Naive B cell (primary cell): ENCODE measurements around the gene ZNF384. TPM values are rescaled to one million over a fixed set of nuclear protein-coding genes. Genes with fewer than 3 reads are reported as not detected.

Source experiments
- ATAC-seq, 2 donors: fragments of 150-1000 bp; cut with Tn5 transposase; 2 replicates each; pipeline ENCODE4 v1.10.0; 2021; ENCODE audit warnings: low read depth in 2 of 2, mild to moderate bottlenecking in 2 of 2, moderate library complexity in 2 of 2
- DNase-seq: peaks from one replicate; pipeline ENCODE4 v3.0.0; 2022
- H3K27ac Mint-ChIP-seq, 6 donors: one replicate each; pipeline ENCODE4 v1.8.0; 2020 to 2022; ENCODE audit warnings: mild to moderate bottlenecking in 6 of 6, mixed read lengths in 6 of 6, moderate library complexity in 5 of 6, inconsistent platforms in 2 of 6
- H3K27me3 Mint-ChIP-seq, 3 donors: one replicate each; pipeline ENCODE4 v1.8.0; 2021 to 2022; ENCODE audit warnings: mixed read lengths in 3 of 3, mild to moderate bottlenecking in 1 of 3
- H3K36me3 Mint-ChIP-seq, 2 donors: one replicate each; pipeline ENCODE4 v1.8.0; 2020 to 2022; ENCODE audit warnings: mixed read lengths in 2 of 2, inconsistent platforms in 1 of 2, mild to moderate bottlenecking in 1 of 2
- H3K4me1 Mint-ChIP-seq, 3 donors: one replicate each; pipeline ENCODE4 v1.8.0; 2020 to 2022; ENCODE audit warnings: mixed read lengths in 3 of 3, inconsistent platforms in 1 of 3, mild to moderate bottlenecking in 1 of 3, moderate library complexity in 1 of 3
- H3K4me3 Mint-ChIP-seq, 8 donors: one replicate each; pipeline ENCODE4 v1.8.0; 2020 to 2022; ENCODE audit warnings: mild to moderate bottlenecking in 8 of 8, mixed read lengths in 8 of 8, moderate library complexity in 8 of 8, inconsistent platforms in 2 of 8
- H3K9me3 Mint-ChIP-seq, 7 donors: one replicate each; pipeline ENCODE4 v1.8.0; 2020 to 2022; ENCODE audit warnings: mixed read lengths in 7 of 7, mild to moderate bottlenecking in 5 of 7, inconsistent platforms in 2 of 7, moderate library complexity in 1 of 7
- polyA plus RNA-seq, 6 donors: library from polyadenylated mRNA; unstranded; fragments of 300-500 nt; fragmentation: Illumina TruSeq; gene quantifications; one replicate each; pipeline ENCODE4 v1.2.3, GENCODE V29; 2021; ENCODE audit warnings: low read depth in 6 of 6

ZNF384 gene
- polyA plus RNA-seq, 6 donors from 2014 or later = 13.5 to 39.7 (median 23.2) TPM

DNA sequence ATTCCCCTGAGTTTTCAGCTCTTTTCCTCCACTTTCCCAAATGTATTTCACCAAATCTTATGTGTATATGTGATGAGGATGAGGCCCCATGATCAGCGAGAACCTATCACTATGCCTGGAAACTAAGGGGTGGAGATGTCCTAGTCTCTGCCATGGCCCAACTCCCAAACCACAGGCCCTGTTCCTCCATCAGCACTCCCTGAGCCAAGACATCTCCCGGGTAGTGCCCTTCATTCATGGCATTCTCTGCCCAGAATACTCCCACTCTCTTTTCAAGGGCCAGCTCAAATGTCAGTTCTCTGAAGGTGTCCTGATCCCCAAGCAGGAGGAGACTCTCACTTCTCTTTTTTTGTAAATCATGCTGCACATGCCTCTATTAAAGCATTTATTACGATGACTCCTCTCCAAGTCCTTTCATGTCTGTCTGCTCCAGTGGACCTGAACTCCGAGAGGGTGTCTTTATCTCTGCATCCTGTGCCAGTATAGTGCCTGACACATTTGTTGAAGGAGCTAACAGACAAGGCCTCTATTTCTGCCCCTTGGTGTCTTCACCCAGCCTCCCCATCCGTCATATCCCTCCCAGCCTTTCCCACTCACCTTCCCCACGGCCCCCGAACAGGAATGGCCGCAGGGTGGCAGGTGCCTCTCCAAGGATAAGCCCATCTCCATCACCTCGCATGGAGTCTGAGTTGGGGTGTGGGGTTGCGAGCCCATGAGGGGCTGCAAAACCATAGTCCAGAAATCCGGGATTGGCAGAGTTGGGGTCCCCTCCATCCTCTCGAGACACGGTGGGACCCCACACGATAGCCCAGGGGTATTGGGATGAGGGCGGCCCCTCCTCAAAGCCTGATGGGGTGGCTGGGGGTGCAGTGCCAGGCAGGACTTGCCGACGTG is 7.8 kb upstream of the ZNF384 start:
- peaks cover 67 to 74% (median 70%) of the 10 kb centered on the region in 3 donors for H3K4me1 Mint-ChIP-seq

DNA sequence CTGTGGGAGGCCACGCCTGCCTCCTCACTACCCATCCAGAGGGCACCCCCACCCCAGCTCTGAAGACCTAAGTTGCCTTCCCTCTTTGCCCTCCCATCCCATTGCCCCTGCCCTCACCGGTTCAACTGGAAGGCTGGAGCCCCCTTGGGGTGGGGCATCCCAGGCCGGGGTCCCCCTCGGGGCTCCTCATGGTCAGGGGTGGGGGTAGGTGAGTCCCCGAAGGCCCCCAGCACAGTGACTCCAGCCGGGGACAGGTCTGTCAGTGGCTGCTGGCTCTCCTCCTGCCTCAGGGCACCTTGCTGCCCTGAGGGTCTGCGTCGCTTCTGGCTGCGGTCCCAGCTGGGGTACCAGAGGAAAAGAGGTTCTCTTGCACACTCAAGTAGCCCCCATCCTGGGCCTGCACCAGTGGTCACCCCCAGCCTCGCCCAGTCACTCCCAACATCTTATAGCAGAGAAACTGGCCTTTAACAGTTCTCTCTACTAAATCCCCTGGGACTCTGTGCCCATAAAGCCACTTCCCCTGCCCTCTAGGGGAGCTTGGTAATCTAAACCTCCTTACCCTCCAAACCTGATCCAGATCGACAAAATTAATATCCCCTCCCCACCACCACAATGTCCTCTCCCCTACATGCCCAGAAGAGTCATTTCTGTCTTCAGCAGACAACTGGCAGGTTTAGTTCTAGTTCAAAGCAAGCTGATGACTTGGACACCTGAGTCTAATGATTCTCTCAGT is 6.3 kb upstream of the ZNF384 start:
- Mint-ChIP-seq H3K4me1 (peaks cover 57 to 72% (median 61%) of the 10 kb centered on the region in 3 donors), H3K27me3 (no peaks in the 10 kb centered on the region), H3K4me3 (peak overlapping the region in 5 of 8 donors; percentile 15 to 64 (median 28)), H3K27ac (peak overlapping the region in 3 of 6 donors; percentile 43 to 84 (median 67)), H3K36me3 (no peaks in the 10 kb centered on the region), H3K9me3 (no peaks in the 10 kb centered on the region)
- no peak for ATAC-seq
- no peak for DNase-seq

More for the DNA sequence above, 7.8 kb upstream of the ZNF384 start:
- peak; percentile 90 for ATAC-seq
- peaks cover 0 to 7% of the 10 kb centered on the region in 2 donors for H3K36me3 Mint-ChIP-seq
- no peaks in the 10 kb centered on the region for H3K9me3 Mint-ChIP-seq
- peak overlapping the region; percentile 29 to 88 (median 58) for H3K4me3 Mint-ChIP-seq
- H3K27ac Mint-ChIP-seq = peak overlapping the region; percentile 24 to 95 (median 82)
- peaks cover 5 to 11% (median 8%) of the 10 kb centered on the region in 3 donors for H3K27me3 Mint-ChIP-seq
- DNase-seq = peak; percentile 72

DNA sequence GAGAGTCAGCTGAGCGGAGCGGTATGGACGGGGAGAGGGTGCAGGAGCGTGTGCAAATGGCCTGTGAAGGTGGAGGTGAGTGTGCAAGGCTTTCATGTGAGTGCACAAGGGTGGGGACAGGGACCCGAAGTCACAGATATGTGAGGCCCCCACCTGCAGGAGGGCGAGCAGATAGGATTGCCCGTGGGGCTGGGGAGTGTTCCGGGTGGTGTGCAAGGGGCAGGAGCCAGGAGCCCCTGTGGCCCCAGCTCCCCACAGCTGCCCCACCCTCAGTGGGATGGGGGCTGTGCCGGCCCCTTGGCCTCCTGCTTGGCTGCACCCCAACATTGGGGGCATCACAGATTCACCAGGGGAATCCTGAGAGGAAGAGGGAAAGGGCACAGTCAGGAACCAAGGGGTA is 5.5 kb upstream of the ZNF384 start:
- DNase-seq = no peak
- ATAC-seq = no peak
- Mint-ChIP-seq H3K36me3 (no peaks in the 10 kb centered on the region), H3K4me1 (peaks cover 61 to 79% (median 65%) of the 10 kb centered on the region in 3 donors), H3K9me3 (no peaks in the 10 kb centered on the region), H3K27ac (peak overlapping the region in 3 of 6 donors; percentile 10 to 76 (median 37)), H3K4me3 (peak overlapping the region in 2 of 8 donors; percentile 28 to 30), H3K27me3 (no peaks in the 10 kb centered on the region)

DNA sequence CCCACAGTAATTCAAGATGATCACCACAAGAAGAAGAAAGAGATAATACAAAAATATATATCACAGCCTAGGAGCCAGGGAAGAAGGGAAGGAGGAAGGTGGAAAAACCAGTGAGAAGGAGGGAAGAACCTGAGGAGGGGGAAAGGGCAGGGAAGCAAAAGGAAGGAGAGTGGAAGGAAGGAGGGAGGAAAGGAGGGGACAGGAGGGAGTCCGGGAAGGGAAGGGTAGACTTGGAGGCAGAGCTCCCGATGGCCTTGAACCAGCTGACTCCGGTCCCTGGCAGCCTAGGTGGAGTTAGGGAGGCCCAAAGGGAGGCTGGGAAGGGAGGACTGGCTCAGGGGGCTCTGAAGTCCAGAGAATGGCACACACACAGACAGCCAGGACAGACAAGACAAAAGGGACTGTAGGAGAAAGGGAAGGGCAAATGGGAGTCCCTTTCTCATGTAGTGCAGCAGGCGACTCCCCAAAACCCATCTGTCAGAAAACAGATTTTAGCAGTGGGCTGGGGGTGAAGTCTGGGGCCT is 4.7 kb upstream of the ZNF384 start:
- Mint-ChIP-seq H3K4me1 (peaks cover 55 to 76% (median 58%) of the 10 kb centered on the region in 3 donors), H3K36me3 (no peaks in the 10 kb centered on the region), H3K4me3 (peak overlapping the region in 3 of 8 donors; percentile 22 to 73 (median 47)), H3K27ac (peak overlapping the region in 1 of 6 donors; percentile 64), H3K27me3 (no peaks in the 10 kb centered on the region), H3K9me3 (no peaks in the 10 kb centered on the region)
- DNase-seq (no peak), ATAC-seq (no peak)

DNA sequence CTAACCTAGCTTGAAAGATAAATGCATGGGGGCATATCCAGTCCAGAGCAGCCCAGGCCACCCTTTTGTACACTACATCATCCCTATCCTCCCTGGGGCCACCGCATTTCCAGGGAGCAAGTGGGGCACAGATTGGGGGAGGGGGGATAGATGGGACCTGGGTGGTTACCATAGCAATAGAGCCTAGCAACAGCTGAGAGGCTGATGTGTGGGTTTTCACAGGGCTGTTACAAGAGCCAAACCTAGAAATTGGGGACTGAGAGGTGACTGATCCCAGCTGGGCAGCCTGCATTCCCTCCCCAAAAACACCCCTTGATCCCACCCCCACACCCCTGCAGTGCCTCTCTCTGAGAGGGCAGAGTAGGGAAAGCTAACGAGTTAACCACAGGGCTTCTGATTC is 3.7 kb upstream of the ZNF384 start:
- DNase-seq (no peak), ATAC-seq (no peak)
- peak overlapping the region in 1 of 6 donors; percentile 35 for H3K27ac Mint-ChIP-seq
- H3K27me3 Mint-ChIP-seq = no peaks in the 10 kb centered on the region
- H3K4me1 Mint-ChIP-seq = peaks cover 55 to 75% (median 57%) of the 10 kb centered on the region in 3 donors
- H3K4me3 Mint-ChIP-seq = peak overlapping the region in 2 of 8 donors; percentile 15 to 73
- no peaks in the 10 kb centered on the region for H3K36me3 Mint-ChIP-seq
- H3K9me3 Mint-ChIP-seq = no peaks in the 10 kb centered on the region

DNA sequence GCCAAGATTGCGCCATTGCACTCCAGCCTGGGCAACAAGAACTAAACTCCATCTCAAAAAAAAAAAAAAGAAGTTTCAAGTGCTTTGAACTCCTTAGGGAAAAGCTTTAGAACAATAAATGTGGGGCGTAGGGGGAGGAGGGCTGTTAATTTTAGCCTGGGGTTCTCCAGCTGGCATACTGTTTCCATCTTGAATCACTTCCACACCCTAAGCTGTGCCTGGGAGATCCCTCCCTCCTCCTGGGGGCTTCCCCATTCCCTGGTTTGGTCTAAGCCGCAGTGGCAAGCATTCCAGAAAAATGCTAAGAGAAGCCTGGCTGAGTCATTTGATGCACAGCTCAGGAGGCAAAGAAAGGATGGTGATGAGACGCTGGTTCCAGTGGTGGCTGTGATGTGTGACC is 2.3 kb upstream of the ZNF384 start:
- no peak for ATAC-seq
- no peaks in the 10 kb centered on the region for H3K27me3 Mint-ChIP-seq
- DNase-seq = no peak
- no peaks in the 10 kb centered on the region for H3K36me3 Mint-ChIP-seq
- peak overlapping the region in 3 of 6 donors; percentile 59 to 77 (median 70) for H3K27ac Mint-ChIP-seq
- H3K9me3 Mint-ChIP-seq = no peaks in the 10 kb centered on the region
- H3K4me1 Mint-ChIP-seq = peaks cover 54 to 75% (median 57%) of the 10 kb centered on the region in 3 donors
- peak overlapping the region in 5 of 8 donors; percentile 32 to 90 (median 65) for H3K4me3 Mint-ChIP-seq

DNA sequence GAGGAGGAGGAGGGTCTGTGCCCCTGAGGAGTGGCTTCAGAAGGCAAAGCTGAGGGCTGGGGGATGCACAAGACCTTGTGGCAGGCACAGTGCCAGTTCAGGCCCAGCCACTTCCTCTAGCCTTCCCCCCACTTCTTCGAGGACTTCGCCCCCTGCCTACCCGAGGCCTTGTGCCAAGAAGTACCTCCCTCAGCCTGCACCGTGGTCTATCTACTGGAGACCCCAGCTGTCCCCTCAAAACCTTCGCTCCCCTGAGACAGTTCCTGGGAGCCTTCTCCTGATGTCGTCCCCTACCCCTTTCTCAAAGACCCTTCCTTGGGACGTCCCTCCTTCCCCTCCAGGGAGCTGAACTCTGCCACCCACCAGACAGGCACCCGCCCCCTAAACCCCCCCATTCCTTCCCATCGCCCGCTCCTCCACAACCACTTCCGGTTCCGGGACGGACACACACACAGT is 604 bp downstream of the ZNF384 start:
- Mint-ChIP-seq H3K27me3 (no peaks in the 10 kb centered on the region), H3K27ac (peak overlapping the region; percentile 84 to 99 (median 98)), H3K4me1 (peaks cover 36 to 68% (median 49%) of the 10 kb centered on the region in 3 donors), H3K4me3 (peak overlapping the region; percentile 87 to 97 (median 96)), H3K36me3 (no peaks in the 10 kb centered on the region), H3K9me3 (no peaks in the 10 kb centered on the region)
- ATAC-seq (peak; percentile 17 to 20), DNase-seq (peak; percentile 51)

DNA sequence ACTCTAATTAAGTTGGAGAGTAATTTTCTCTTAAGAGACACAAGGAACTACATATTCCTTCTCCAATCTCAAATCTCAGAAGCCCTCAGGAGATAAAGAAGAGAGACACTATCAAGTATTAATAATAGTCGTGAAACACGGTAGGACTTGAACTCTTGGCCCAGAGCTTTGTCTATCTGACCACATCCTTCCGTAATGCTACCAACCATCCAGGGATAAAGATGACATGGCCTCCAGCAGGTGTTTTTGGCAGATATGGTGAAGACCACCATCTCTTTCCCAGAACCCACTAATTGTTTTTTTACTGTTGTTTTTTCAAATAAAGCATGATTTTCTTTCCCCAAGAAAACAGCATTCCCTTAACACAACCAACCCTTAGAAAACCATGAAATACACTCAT is 3.4 kb downstream of the ZNF384 start:
- no peak for ATAC-seq

DNA sequence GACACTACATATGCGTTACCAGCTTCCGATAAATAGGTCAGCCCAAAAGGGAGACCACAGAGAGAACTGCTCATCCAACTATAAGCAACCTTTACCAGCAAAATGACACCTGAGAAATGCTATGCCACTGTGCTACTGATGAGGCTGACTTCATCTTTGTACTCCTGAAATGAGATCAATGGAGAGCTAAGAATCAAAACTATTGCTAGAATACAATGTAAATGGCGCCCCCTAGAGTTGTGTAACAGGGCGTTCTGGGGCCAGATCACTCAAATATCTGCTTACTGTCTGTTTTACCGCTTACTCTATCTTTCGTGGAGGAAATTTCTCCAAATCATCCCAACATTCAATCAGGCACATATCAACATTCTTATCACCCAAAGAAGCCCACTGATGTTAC is 4.6 kb downstream of the ZNF384 start:
- no peaks in the 10 kb centered on the region for H3K36me3 Mint-ChIP-seq
- peak overlapping the region in 2 of 8 donors; percentile 44 to 72 for H3K4me3 Mint-ChIP-seq
- H3K27me3 Mint-ChIP-seq = no peaks in the 10 kb centered on the region
- no peak for ATAC-seq
- no peaks in the 10 kb centered on the region for H3K9me3 Mint-ChIP-seq
- peak; percentile 59 for DNase-seq
- H3K4me1 Mint-ChIP-seq = peaks cover 33 to 55% (median 49%) of the 10 kb centered on the region in 3 donors
- peak overlapping the region in 3 of 6 donors; percentile 21 to 76 (median 34) for H3K27ac Mint-ChIP-seq

More for the DNA sequence above, 3.4 kb downstream of the ZNF384 start:
- Mint-ChIP-seq H3K27ac (peak overlapping the region in 1 of 6 donors; percentile 26), H3K36me3 (no peaks in the 10 kb centered on the region), H3K4me1 (peaks cover 40 to 66% (median 55%) of the 10 kb centered on the region in 3 donors), H3K4me3 (peak overlapping the region in 1 of 8 donors; percentile 90), H3K9me3 (no peaks in the 10 kb centered on the region), H3K27me3 (no peaks in the 10 kb centered on the region)
- no peak for DNase-seq

DNA sequence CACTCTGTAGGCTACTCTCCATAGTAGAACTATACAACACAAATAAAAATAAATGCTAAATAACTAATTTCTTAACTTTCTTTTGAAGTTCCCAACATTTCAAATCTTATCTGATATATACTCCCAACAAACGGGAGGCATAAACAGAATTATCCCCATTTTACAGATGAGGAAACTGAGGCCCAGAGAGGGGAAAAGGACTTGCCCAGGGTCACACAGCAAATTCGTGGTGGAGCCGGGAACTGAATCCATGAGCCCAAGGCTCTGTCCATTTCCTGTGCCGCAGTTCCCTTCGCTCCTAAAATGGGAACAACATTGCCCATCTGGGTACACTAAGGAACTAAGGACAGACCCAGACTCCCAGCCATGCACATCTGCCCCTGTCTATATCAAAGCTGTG is 12.2 kb downstream of the ZNF384 start:
- Mint-ChIP-seq H3K9me3 (no peaks in the 10 kb centered on the region), H3K4me3 (peak overlapping the region in 1 of 8 donors; percentile 50), H3K4me1 (peaks cover under 1 to 17% (median 3%) of the 10 kb centered on the region in 3 donors), H3K27ac (no peak overlapping the region), H3K27me3 (no peaks in the 10 kb centered on the region), H3K36me3 (peaks cover 12 to 24% of the 10 kb centered on the region in 2 donors)
- DNase-seq (no peak), ATAC-seq (no peak)

DNA sequence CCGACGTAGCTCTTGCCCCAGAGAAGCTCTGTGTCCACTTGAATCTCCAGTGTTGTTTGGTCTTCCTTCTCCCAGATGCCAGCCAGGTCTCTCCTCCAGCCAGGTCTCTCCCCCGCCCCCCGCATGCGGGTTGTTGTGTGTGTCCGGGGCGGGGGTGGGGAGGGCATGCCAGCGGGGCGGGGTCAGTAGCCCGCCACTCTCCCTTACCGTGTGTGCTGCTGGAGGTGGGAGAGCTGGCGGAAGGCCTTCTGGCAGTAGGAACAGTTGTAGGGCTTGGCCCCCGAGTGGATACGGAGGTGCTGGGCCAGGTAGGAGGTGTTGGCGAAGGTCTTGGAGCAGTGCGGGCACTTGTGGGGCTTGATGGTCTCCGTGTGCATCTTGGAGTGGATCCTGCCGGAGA is 17.0 kb downstream of the ZNF384 start:
- H3K27me3 Mint-ChIP-seq = no peaks in the 10 kb centered on the region
- H3K36me3 Mint-ChIP-seq = peaks cover 21 to 35% of the 10 kb centered on the region in 2 donors
- H3K27ac Mint-ChIP-seq = no peak overlapping the region
- DNase-seq (no peak), ATAC-seq (no peak)
- H3K4me1 Mint-ChIP-seq = peaks cover 0 to under 1% (median 0%) of the 10 kb centered on the region in 3 donors
- no peak overlapping the region for H3K4me3 Mint-ChIP-seq
- H3K9me3 Mint-ChIP-seq = no peaks in the 10 kb centered on the region

DNA sequence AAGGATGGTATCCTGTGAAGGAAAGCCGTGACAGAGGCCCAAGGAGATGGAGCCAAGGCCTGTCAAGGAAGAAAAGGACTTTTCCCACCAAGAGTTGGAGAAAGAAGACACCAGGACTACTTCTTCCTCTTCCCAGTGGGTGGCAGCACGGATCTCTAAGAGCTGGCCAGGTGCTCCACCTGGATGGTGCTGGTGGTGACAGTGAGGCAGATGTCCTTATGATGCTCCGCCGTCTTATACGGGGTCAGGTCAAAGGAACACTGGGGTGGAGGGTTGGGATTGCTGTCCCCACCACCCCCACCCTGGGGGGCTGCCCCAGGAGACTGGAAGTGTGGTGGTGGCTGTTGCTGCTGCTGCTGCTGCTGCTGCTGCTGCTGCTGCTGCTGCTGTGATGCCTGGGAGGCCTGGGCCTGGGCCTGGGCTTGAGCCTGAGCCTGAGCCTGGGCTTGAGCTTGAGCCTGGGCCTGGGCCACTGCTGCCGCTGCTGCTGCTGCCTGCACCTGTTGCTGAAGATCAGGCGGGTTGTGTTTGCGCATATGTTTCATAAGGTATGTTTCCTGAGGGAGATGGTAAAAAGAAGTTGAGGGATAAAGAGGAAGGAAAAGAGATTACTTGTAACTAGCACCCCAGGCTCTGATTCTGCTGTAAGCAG is 21.5 kb downstream of the ZNF384 start:
- Mint-ChIP-seq H3K4me3 (no peak overlapping the region), H3K9me3 (peaks cover 0 to 2% (median 0%) of the 10 kb centered on the region in 7 donors), H3K36me3 (peaks cover 20 to 28% of the 10 kb centered on the region in 2 donors), H3K27ac (peak overlapping the region in 1 of 6 donors; percentile 36), H3K4me1 (peaks cover 4 to 19% (median 16%) of the 10 kb centered on the region in 3 donors), H3K27me3 (no peaks in the 10 kb centered on the region)
- ATAC-seq (no peak), DNase-seq (no peak)
